GM21528 (cell line): ENCODE data around the gene DUSP22.
"Not testable (repeated sequence)": the region's sequence is repeated elsewhere in the genome, so short reads cannot be mapped to it uniquely, and the experiment has no call there.

Experiments
- ATAC-seq: cut with Tn5 transposase; IDR thresholded peaks from one replicate; pipeline ENCODE4 v1.9.1; 2021; ENCODE audit warnings: mild to moderate bottlenecking, moderate library complexity; ENCODE audit not compliant: unreplicated experiment, low FRiP score

The DUSP22 gene

GRCh38 chr6:291697-292505 lies at the start of gene DUSP22:
DUSP22 (plus strand) TSS chr6:292487; CDS start chr6:292540, 53 bp downstream.
- peak; percentile 47 for ATAC-seq

- no peak for ATAC-seq
Measured at GRCh38 chr6:246352-246751, 45.9 kb upstream of the DUSP22 start.

- ATAC-seq = no peak
Measured at GRCh38 chr6:247351-247750, 44.9 kb upstream of the DUSP22 start.

- not testable (repeated sequence) for ATAC-seq
Measured at GRCh38 chr6:248046-248445, 44.2 kb upstream of the DUSP22 start.

GRCh38 chr6:250676-251075 lies 41.6 kb upstream of the DUSP22 start:
- no peak for ATAC-seq

- no peak for ATAC-seq
Measured at GRCh38 chr6:251920-252319, 40.4 kb upstream of the DUSP22 start.

GRCh38 chr6:252775-253535 lies 39.3 kb upstream of the DUSP22 start:
- ATAC-seq = no peak

- ATAC-seq = no peak
Measured at GRCh38 chr6:254016-254415, 38.3 kb upstream of the DUSP22 start.

GRCh38 chr6:255041-255750 lies 37.1 kb upstream of the DUSP22 start:
- no peak for ATAC-seq

- ATAC-seq = no peak
Measured at GRCh38 chr6:255751-256083, 36.6 kb upstream of the DUSP22 start.

GRCh38 chr6:256169-256568 lies 36.1 kb upstream of the DUSP22 start:
- no peak for ATAC-seq

- ATAC-seq = no peak
Measured at GRCh38 chr6:257031-257725, 35.1 kb upstream of the DUSP22 start.

GRCh38 chr6:257774-258173 lies 34.5 kb upstream of the DUSP22 start:
- ATAC-seq = no peak

- no peak for ATAC-seq
Measured at GRCh38 chr6:259316-259715, 33.0 kb upstream of the DUSP22 start.

GRCh38 chr6:259901-260508 lies 32.3 kb upstream of the DUSP22 start:
- ATAC-seq = peak; percentile 76

- no peak for ATAC-seq
Measured at GRCh38 chr6:264626-265025, 27.7 kb upstream of the DUSP22 start.

- no peak for ATAC-seq
Measured at GRCh38 chr6:268394-268935, 23.8 kb upstream of the DUSP22 start.

- no peak for ATAC-seq
Measured at GRCh38 chr6:273551-274058, 18.7 kb upstream of the DUSP22 start.

GRCh38 chr6:277746-278145 lies 14.5 kb upstream of the DUSP22 start:
- ATAC-seq = no peak

- no peak for ATAC-seq
Measured at GRCh38 chr6:278494-278893, 13.8 kb upstream of the DUSP22 start.
